Measurements from ENCODE around the gene RTCA.
"Not testable (repeated sequence)": the region's sequence is repeated elsewhere in the genome, so short reads cannot be mapped to it uniquely, and the experiment has no call there.

Gene RTCA

DNA sequence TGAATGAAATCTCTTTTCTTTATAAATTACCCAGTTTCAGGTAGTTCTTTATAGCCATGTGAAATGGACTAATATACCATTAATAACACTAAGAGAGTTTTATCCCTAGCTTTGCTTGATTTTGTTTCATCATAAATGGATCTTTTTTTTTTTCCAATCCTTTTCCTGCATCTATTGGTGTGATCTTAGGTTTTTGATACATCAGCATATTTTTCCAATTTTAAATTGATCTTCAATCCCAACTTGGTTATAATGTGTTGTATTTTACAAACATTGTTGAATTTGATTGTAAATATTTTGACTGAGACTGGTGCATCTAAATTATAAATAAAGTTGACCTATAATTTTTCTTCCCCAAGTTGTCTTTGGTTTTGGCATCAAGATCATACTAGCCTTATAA, 4.3 kb upstream of the RTCA start:
- no peak for TF ChIP-seq EZH2 (IDR thresholded peaks at IDR 0.05; ENCODE audit: borderline replicate concordance, low read length)
- TF ChIP-seq, protein P1, sequence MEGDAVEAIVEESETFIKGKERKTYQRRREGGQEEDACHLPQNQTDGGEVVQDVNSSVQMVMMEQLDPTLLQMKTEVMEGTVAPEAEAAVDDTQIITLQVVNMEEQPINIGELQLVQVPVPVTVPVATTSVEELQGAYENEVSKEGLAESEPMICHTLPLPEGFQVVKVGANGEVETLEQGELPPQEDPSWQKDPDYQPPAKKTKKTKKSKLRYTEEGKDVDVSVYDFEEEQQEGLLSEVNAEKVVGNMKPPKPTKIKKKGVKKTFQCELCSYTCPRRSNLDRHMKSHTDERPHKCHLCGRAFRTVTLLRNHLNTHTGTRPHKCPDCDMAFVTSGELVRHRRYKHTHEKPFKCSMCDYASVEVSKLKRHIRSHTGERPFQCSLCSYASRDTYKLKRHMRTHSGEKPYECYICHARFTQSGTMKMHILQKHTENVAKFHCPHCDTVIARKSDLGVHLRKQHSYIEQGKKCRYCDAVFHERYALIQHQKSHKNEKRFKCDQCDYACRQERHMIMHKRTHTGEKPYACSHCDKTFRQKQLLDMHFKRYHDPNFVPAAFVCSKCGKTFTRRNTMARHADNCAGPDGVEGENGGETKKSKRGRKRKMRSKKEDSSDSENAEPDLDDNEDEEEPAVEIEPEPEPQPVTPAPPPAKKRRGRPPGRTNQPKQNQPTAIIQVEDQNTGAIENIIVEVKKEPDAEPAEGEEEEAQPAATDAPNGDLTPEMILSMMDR (IDR thresholded peaks at IDR 0.05; ENCODE audit: low read length) = no peak
- H3K4me1 ChIP-seq (ENCODE audit: insufficient read depth, low read length, severe bottlenecking) = peaks cover 9% of the 10 kb centered on the region
- no peak overlapping the region for H2AFZ ChIP-seq (ENCODE audit: low read length)
- H3K79me2 ChIP-seq (ENCODE audit: insufficient read depth, low read length) = peaks cover 5% of the 10 kb centered on the region; the same call in 1 of the 2 replicates
- no peaks in the 10 kb centered on the region for H3K9me2 ChIP-seq (ENCODE audit: low read depth, low read length)
- peaks cover 12% of the 10 kb centered on the region for H3K36me3 ChIP-seq (ENCODE audit: insufficient read depth, low read length)
- no peaks in the 10 kb centered on the region for H3K27me3 ChIP-seq (ENCODE audit: insufficient read depth, low read length)
- no peak overlapping the region for H3K27ac ChIP-seq (ENCODE audit: low read depth, low read length, poor library complexity, severe bottlenecking)
- H4K20me1 ChIP-seq (ENCODE audit: insufficient read depth, low read length) = no peaks in the 10 kb centered on the region
- H3K4me2 ChIP-seq (ENCODE audit: low read length) = no peak overlapping the region
- H3K9me3 ChIP-seq (ENCODE audit: low read length) = 0 out of 2 replicates have a peak, but pooled peaks cover 3% of the 10 kb centered on the region
- no peak overlapping the region for H3K4me3 ChIP-seq (ENCODE audit: low read depth, low read length, poor library complexity, severe bottlenecking)
- no peaks in the 10 kb centered on the region for H3F3A ChIP-seq (ENCODE audit: insufficient read depth, low read length)
- H3K9ac ChIP-seq (ENCODE audit: low read length) = no peak overlapping the region

DNA sequence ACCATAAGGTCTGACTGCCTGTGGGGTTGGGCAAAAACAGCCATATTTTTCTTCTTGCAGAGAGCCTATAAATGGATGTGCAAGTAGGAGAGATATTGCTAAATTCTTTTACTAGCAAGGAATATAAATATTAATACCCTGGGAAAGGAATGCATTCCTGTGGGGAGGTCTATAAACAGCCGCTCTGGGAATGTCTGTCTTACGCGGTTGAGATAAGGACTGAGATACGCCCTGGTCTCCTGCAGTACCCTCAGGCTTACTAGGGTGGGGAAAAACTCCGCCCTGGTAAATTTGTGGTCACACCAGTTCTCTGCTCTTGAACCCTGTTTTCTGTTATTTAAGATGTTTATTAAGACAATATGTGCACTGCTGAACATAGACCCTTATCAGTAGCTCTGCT, 1.9 kb upstream of the RTCA start:
- not testable (repeated sequence) for H2AFZ ChIP-seq (ENCODE audit: low read length); H3K27me3 ChIP-seq (ENCODE audit: insufficient read depth, low read length); H3K9ac ChIP-seq (ENCODE audit: low read length); H4K20me1 ChIP-seq (ENCODE audit: insufficient read depth, low read length); H3K4me3 ChIP-seq (ENCODE audit: low read depth, low read length, poor library complexity, severe bottlenecking); H3K4me2 ChIP-seq (ENCODE audit: low read length); H3K9me3 ChIP-seq (ENCODE audit: low read length); H3F3A ChIP-seq (ENCODE audit: insufficient read depth, low read length); H3K27ac ChIP-seq (ENCODE audit: low read depth, low read length, poor library complexity, severe bottlenecking); H3K9me2 ChIP-seq (ENCODE audit: low read depth, low read length)
- peaks cover 16% of the 10 kb centered on the region; the same call in 1 of the 2 replicates for H3K79me2 ChIP-seq (ENCODE audit: insufficient read depth, low read length)
- peaks cover 30% of the 10 kb centered on the region for H3K36me3 ChIP-seq (ENCODE audit: insufficient read depth, low read length)
- peaks cover 22% of the 10 kb centered on the region for H3K4me1 ChIP-seq (ENCODE audit: insufficient read depth, low read length, severe bottlenecking)

DNA sequence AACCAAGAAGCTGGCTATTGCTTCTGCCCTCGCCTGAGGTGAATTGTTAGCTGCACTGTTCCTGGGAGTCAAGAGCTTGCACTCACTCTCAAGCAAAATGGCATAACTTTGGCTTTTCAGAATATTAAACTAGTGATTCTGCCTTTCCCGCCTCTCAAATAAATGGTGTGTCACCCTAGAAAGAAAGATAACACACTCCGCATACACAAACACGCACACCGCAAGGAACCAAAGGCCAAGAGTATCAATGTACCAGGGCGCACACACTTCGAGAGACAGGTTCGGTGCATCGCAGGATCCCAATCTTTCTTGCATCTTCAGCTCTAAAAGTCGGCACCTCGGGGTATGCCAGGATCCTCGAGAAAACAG, 470 bp upstream of the RTCA start:
- Histone ChIP-seq H3F3A (ENCODE audit: insufficient read depth, low read length) (no peaks in the 10 kb centered on the region), H3K4me1 (ENCODE audit: insufficient read depth, low read length, severe bottlenecking) (peaks cover 22% of the 10 kb centered on the region), H3K9ac (ENCODE audit: low read length) (peak overlapping the region; percentile 94), H3K79me2 (ENCODE audit: insufficient read depth, low read length) (peaks cover 16% of the 10 kb centered on the region; the same call in 1 of the 2 replicates), H3K4me2 (ENCODE audit: low read length) (peak overlapping the region; percentile 82), H4K20me1 (ENCODE audit: insufficient read depth, low read length) (no peaks in the 10 kb centered on the region), H3K9me2 (ENCODE audit: low read depth, low read length) (no peaks in the 10 kb centered on the region), H3K27ac (ENCODE audit: low read depth, low read length, poor library complexity, severe bottlenecking) (peak overlapping the region; percentile 20), H3K4me3 (ENCODE audit: low read depth, low read length, poor library complexity, severe bottlenecking) (peak overlapping the region; percentile 84), H3K9me3 (ENCODE audit: low read length) (0 out of 2 replicates have a peak, but pooled peaks cover 3% of the 10 kb centered on the region), H2AFZ (ENCODE audit: low read length) (peak overlapping the region; percentile 63; the same call in 1 of the 2 replicates), H3K27me3 (ENCODE audit: insufficient read depth, low read length) (no peaks in the 10 kb centered on the region), H3K36me3 (ENCODE audit: insufficient read depth, low read length) (peaks cover 43% of the 10 kb centered on the region)
- TF ChIP-seq, protein P1 (IDR thresholded peaks at IDR 0.05; ENCODE audit: low read length) = no peak
- no peak for TF ChIP-seq EZH2 (IDR thresholded peaks at IDR 0.05; ENCODE audit: borderline replicate concordance, low read length)

DNA sequence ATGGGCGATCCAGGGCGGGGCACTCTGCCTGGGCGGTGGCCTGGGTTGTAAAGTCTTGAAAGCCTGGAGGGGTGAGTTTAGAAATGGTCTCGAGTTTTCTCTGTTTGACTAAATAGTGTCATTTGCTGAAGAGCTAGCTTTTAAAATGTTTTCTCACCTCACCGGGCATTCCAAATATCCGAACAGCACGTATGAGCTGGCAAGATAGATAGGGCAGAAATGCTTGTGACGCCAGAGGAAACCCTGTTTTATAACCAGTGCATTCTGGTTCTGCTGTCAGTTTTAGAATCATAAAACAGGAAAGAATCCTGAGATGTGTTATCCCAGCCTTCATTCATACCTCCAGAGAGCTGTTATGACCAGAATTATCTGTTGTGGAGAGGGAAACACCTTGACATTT, 725 bp downstream of the RTCA start:
- peaks cover 16% of the 10 kb centered on the region; the same call in 1 of the 2 replicates for H3K79me2 ChIP-seq (ENCODE audit: insufficient read depth, low read length)
- no peaks in the 10 kb centered on the region for H4K20me1 ChIP-seq (ENCODE audit: insufficient read depth, low read length)
- H3K4me3 ChIP-seq (ENCODE audit: low read depth, low read length, poor library complexity, severe bottlenecking) = peak overlapping the region; percentile 84
- peaks cover 22% of the 10 kb centered on the region for H3K4me1 ChIP-seq (ENCODE audit: insufficient read depth, low read length, severe bottlenecking)
- no peaks in the 10 kb centered on the region for H3K27me3 ChIP-seq (ENCODE audit: insufficient read depth, low read length)
- peak overlapping the region; percentile 94 for H3K9ac ChIP-seq (ENCODE audit: low read length)
- H2AFZ ChIP-seq (ENCODE audit: low read length) = no peak overlapping the region
- no peaks in the 10 kb centered on the region for H3K9me3 ChIP-seq (ENCODE audit: low read length)
- H3K36me3 ChIP-seq (ENCODE audit: insufficient read depth, low read length) = peaks cover 55% of the 10 kb centered on the region
- H3K9me2 ChIP-seq (ENCODE audit: low read depth, low read length) = no peaks in the 10 kb centered on the region
- TF ChIP-seq EZH2 (IDR thresholded peaks at IDR 0.05; ENCODE audit: borderline replicate concordance, low read length) = no peak
- TF ChIP-seq, protein P1 (IDR thresholded peaks at IDR 0.05; ENCODE audit: low read length) = no peak
- H3K4me2 ChIP-seq (ENCODE audit: low read length) = peak overlapping the region; percentile 82
- no peaks in the 10 kb centered on the region for H3F3A ChIP-seq (ENCODE audit: insufficient read depth, low read length)
- peak overlapping the region; percentile 63 for H3K27ac ChIP-seq (ENCODE audit: low read depth, low read length, poor library complexity, severe bottlenecking)
